NCI-H187 treated with DMSO at 0.1 percent for 48 hours (cell line): ENCODE results near the gene RTN4R.
"Not testable (repeated sequence)": the region's sequence is repeated elsewhere in the genome, so short reads cannot be mapped to it uniquely, and the experiment has no call there.

Experiments used
- DNase-seq: peaks from one replicate; lab custom pipeline; 2025; lab: John Stamatoyannopoulos, UW

RTN4R gene

GRCh38 chr22:20286784-20287423, 18.8 kb upstream of the RTN4R start:
- DNase-seq: not testable (repeated sequence)

GRCh38 chr22:20286312-20286660, 18.2 kb upstream of the RTN4R start:
- not testable (repeated sequence) for DNase-seq

- not testable (repeated sequence) for DNase-seq
Measured at GRCh38 chr22:20285473-20286311, 17.6 kb upstream of the RTN4R start.

GRCh38 chr22:20284471-20285086, 16.5 kb upstream of the RTN4R start:
- no peak for DNase-seq

- DNase-seq: no peak
Measured at GRCh38 chr22:20283674-20284066, 15.6 kb upstream of the RTN4R start.

GRCh38 chr22:20282901-20283673, 15.0 kb upstream of the RTN4R start:
- no peak for DNase-seq

- no peak for DNase-seq
Measured at GRCh38 chr22:20281891-20282290, 13.8 kb upstream of the RTN4R start.

GRCh38 chr22:20281473-20281872, 13.4 kb upstream of the RTN4R start:
- DNase-seq: not testable (repeated sequence)

GRCh38 chr22:20280866-20281265, 12.7 kb upstream of the RTN4R start:
- DNase-seq: no peak

- DNase-seq: not testable (repeated sequence)
Measured at GRCh38 chr22:20280163-20280562, 12.0 kb upstream of the RTN4R start.

GRCh38 chr22:20279662-20280134, 11.6 kb upstream of the RTN4R start:
- DNase-seq: no peak

- not testable (repeated sequence) for DNase-seq
Measured at GRCh38 chr22:20278726-20279490, 10.8 kb upstream of the RTN4R start.

GRCh38 chr22:20277936-20278635, 10.0 kb upstream of the RTN4R start:
- not testable (repeated sequence) for DNase-seq

GRCh38 chr22:20276468-20276867, 8.3 kb upstream of the RTN4R start:
- DNase-seq: no peak

GRCh38 chr22:20275836-20276235, 7.7 kb upstream of the RTN4R start:
- DNase-seq: no peak

GRCh38 chr22:20275325-20275724, 7.2 kb upstream of the RTN4R start:
- not testable (repeated sequence) for DNase-seq

GRCh38 chr22:20274374-20274773, 6.3 kb upstream of the RTN4R start:
- DNase-seq: not testable (repeated sequence)

- DNase-seq: no peak
Measured at GRCh38 chr22:20273758-20274181, 5.7 kb upstream of the RTN4R start.

GRCh38 chr22:20272700-20273099, 4.6 kb upstream of the RTN4R start:
- DNase-seq: no peak

- no peak for DNase-seq
Measured at GRCh38 chr22:20272174-20272573, 4.1 kb upstream of the RTN4R start.
